DND-41 (cell line): ENCODE results near the gene STK32B.

ENCODE experiments used
- ATAC-seq: fragments of 200-7000 bp; cut with Tn5 transposase; 3 replicates; pipeline ENCODE4 v1.9.1; 2021; ENCODE audit warnings: low read depth; ENCODE audit not compliant: insufficient read depth
- DNase-seq: peaks from one replicate; pipeline ENCODE4 v3.0.0-alpha.2; 2020
- H2AFZ ChIP-seq: 2 replicates; pipeline ENCODE4 v1.6.0; 2012; ENCODE audit warnings: low read depth, low read length
- H3K27ac ChIP-seq: 2 replicates; pipeline ENCODE4 v1.5.1; 2012; ENCODE audit warnings: low read length, inconsistent platforms
- H3K27me3 ChIP-seq: fragments of 200-600 bp; sonication (generic); 2 replicates; pipeline ENCODE4 v1.6.0; 2012; ENCODE audit warnings: low read length, mild to moderate bottlenecking, inconsistent platforms; ENCODE audit not compliant: insufficient read depth, poor library complexity
- H3K36me3 ChIP-seq: 2 replicates; pipeline ENCODE4 v1.5.1; 2012; ENCODE audit warnings: low read length, inconsistent platforms; ENCODE audit not compliant: insufficient read depth
- H3K4me1 ChIP-seq: 2 replicates; pipeline ENCODE4 v1.5.1; 2012; ENCODE audit warnings: mild to moderate bottlenecking, low read length; ENCODE audit not compliant: insufficient read depth
- H3K4me2 ChIP-seq: 2 replicates; pipeline ENCODE4 v1.6.0; 2012; ENCODE audit warnings: mild to moderate bottlenecking, moderate library complexity, low read length, inconsistent platforms; ENCODE audit not compliant: insufficient read depth
- H3K4me3 ChIP-seq, 2 experiments: fragments of 200-600 bp in 1 of 2; shearing (Covaris generic) in 1 of 2; 2 replicates each; pipeline ENCODE4 v1.5.1; 2012 to 2016; ENCODE audit warnings: inconsistent platforms in 2 of 2, low read length in 2 of 2, mild to moderate bottlenecking in 2 of 2, low read depth in 1 of 2, moderate library complexity in 1 of 2
- H3K79me2 ChIP-seq: 2 replicates; pipeline ENCODE4 v1.6.0; 2012; ENCODE audit warnings: low read length, inconsistent platforms; ENCODE audit not compliant: insufficient read depth
- H3K9ac ChIP-seq: 2 replicates; pipeline ENCODE4 v1.6.0; 2012; ENCODE audit warnings: low read depth, mild to moderate bottlenecking, inconsistent platforms, low read length, moderate library complexity
- H3K9me3 ChIP-seq: 2 replicates; pipeline ENCODE4 v1.5.1; 2012; ENCODE audit warnings: low read length, moderate library complexity, mild to moderate bottlenecking, inconsistent platforms; ENCODE audit not compliant: insufficient read depth, severe bottlenecking
- H4K20me1 ChIP-seq: 2 replicates; pipeline ENCODE4 v1.6.0; 2012; ENCODE audit warnings: low read length; ENCODE audit not compliant: insufficient read depth
- CTCF ChIP-seq: IDR thresholded peaks from 2 replicates; pipeline ENCODE4 v1.5.1; 2012; ENCODE audit warnings: borderline replicate concordance, low read length, moderate library complexity, mild to moderate bottlenecking; ENCODE audit not compliant: poor library complexity, severe bottlenecking; ENCODE audit errors: extremely low read depth
- EZH2 ChIP-seq: IDR thresholded peaks from 3 replicates; pipeline ENCODE4 v1.6.1; 2012; ENCODE audit warnings: borderline replicate concordance, low read depth, mild to moderate bottlenecking, moderate library complexity, low read length, inconsistent platforms; ENCODE audit not compliant: severe bottlenecking

Gene STK32B

GRCh38 chr4:5018096-5018495, 33.2 kb upstream of the STK32B start:
- Histone ChIP-seq H2AFZ (no peak overlapping the region), H3K36me3 (no peaks in the 10 kb centered on the region), H3K27ac (no peak overlapping the region), H3K4me1 (peaks cover 23% of the 10 kb centered on the region), H3K4me3 (no peak overlapping the region), H3K27me3 (no peaks in the 10 kb centered on the region), H3K9me3 (no peaks in the 10 kb centered on the region), H3K4me2 (no peak overlapping the region), H4K20me1 (no peaks in the 10 kb centered on the region), H3K79me2 (no peaks in the 10 kb centered on the region), H3K9ac (no peak overlapping the region)
- ATAC-seq (no peak), DNase-seq (no peak)
- TF ChIP-seq CTCF: peak; percentile 29
- no peak for TF ChIP-seq EZH2

- DNase-seq: no peak
These were observed 32.7 kb upstream of the STK32B start for GRCh38 chr4:5018603-5019002.

GRCh38 chr4:5019274-5019673, 32.0 kb upstream of the STK32B start, which contains the start of gene CYTL1:
TSS of gene CYTL1 (minus strand) at chr4:5019458. CDS start at chr4:5019445, 13 bp downstream.
- no peak within 1 kb of the TSS for H3K27ac ChIP-seq
- no peaks in the 10 kb centered on the region for H3K79me2 ChIP-seq
- TF ChIP-seq CTCF (no peak), EZH2 (no peak)
- H3K9me3 ChIP-seq: no peaks in the 10 kb centered on the region
- H3K27me3 ChIP-seq: no peaks in the 10 kb centered on the region
- H3K4me3 ChIP-seq: no peak within 1 kb of the TSS
- DNase-seq: no peak
- H3K9ac ChIP-seq: no peak within 1 kb of the TSS
- ATAC-seq: no peak
- no peaks in the 10 kb centered on the region for H4K20me1 ChIP-seq
- H3K4me2 ChIP-seq: no peak within 1 kb of the TSS
- H2AFZ ChIP-seq: no peak within 1 kb of the TSS
- H3K4me1 ChIP-seq: peaks cover 11% of the 10 kb centered on the region
- H3K36me3 ChIP-seq: no peaks in the 10 kb centered on the region

More at GRCh38 chr4:5018603-5019002, 32.7 kb upstream of the STK32B start:
- Histone ChIP-seq H3K9ac (no peak overlapping the region), H3K36me3 (no peaks in the 10 kb centered on the region), H3K9me3 (no peaks in the 10 kb centered on the region), H3K4me3 (no peak overlapping the region), H3K79me2 (no peaks in the 10 kb centered on the region), H3K27me3 (no peaks in the 10 kb centered on the region), H3K4me1 (peaks cover 18% of the 10 kb centered on the region), H4K20me1 (no peaks in the 10 kb centered on the region), H3K4me2 (no peak overlapping the region), H2AFZ (no peak overlapping the region), H3K27ac (no peak overlapping the region)
- ATAC-seq: 0 out of 3 replicates have a peak, but pooled peaks have one; percentile 36
- TF ChIP-seq CTCF (no peak), EZH2 (no peak)

- Histone ChIP-seq H3K4me2 (no peak overlapping the region), H3K36me3 (no peaks in the 10 kb centered on the region), H3K4me1 (peaks cover 6% of the 10 kb centered on the region), H3K27ac (no peak overlapping the region), H3K9ac (no peak overlapping the region), H2AFZ (no peak overlapping the region), H3K4me3 (no peak overlapping the region), H3K27me3 (no peaks in the 10 kb centered on the region), H3K9me3 (no peaks in the 10 kb centered on the region), H3K79me2 (no peaks in the 10 kb centered on the region), H4K20me1 (no peaks in the 10 kb centered on the region)
- DNase-seq (no peak), ATAC-seq (no peak)
- TF ChIP-seq EZH2 (no peak), CTCF (no peak)
These were observed 31.5 kb upstream of the STK32B start for GRCh38 chr4:5019796-5020195.
